ENCODE measurements around the gene PHF24. TPM values are rescaled to one million over a fixed set of nuclear protein-coding genes. Genes with fewer than 3 reads are reported as not detected.

PHF24 gene
- total and polyA plus RNA-seq, 2 of the 13 experiments (the other 11 are each of a cell fraction or from before 2014, with no cell fraction given), result 0.05 TPM; not detected in 1

DNA sequence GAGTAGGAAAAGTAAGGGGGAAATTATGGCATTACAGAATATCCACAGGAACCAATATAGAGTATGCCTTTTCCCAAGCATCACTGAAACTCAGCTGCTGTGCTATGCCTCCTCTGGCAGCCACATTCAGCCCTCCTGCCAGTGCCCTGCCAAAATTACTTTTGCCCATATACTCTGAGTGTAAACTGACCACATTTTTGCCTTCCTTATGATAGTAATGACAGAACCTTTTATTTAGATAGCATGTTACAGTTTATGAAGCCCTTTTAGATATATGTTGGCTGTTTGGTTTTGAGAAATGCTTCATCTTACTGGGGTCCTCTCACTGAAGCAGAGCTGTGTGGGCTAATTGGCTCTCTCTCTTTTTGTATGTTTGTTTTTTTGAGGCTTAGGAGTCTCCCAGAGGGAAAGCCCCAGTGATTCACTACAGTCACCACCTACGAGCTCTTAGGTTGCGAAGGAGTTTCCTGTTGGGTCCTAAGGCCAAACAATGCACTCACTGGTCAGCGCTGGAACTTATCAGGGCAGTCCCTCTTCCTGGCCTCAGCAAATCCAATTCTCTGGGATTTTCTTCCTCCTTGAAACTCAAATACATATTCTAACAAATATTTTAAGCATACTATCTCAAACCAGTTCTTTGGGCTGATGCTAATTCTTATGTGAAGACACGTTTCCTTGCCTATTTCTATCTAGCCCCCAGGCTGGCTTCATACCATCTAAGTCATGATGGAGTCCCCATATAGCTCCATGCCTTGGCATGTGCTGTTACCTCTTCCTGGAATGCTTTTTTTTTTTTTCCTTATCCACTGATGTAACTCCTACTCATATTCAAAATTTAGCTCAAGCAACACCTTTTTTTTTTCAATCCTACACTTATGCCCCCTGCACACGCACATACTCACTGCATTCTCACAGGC lies 3.7 kb downstream of the PHF24 start:
- no peak overlapping the region for H3K4me2 ChIP-seq (ENCODE audit: low read depth, low read length)
- DNase-seq (ENCODE audit: low spot score) (no peak), FAIRE-seq (no peak), ATAC-seq (no peak)
- intact Hi-C loops (cut with micrococcal nuclease; ENCODE audit: unreplicated experiment), result no loop called here
- peaks cover 3 to 31% of the 10 kb centered on the region in 2 experiments for H3K27me3 ChIP-seq (ENCODE audit: control insufficient read depth in 1 of 2, insufficient read depth in 2 of 2, low read length in 2 of 2)
- no peaks in the 10 kb centered on the region; the same call in 1 of the 2 replicates for H3K4me1 ChIP-seq (ENCODE audit: insufficient read depth, low read length)
- BruUV-seq (replicated peaks), result no TSS peak
- H3K79me2 ChIP-seq (ENCODE audit: insufficient read depth, low read length), result no peaks in the 10 kb centered on the region
- H4K20me1 ChIP-seq (ENCODE audit: insufficient read depth, low read length), result no peaks in the 10 kb centered on the region
- CTCF ChIA-PET (ENCODE audit: low intra/inter-chr PET ratio, low total read pairs), result no interaction called here
- H3K4me3 ChIP-seq (replicated peaks in 1 of 3; ENCODE audit: insufficient read depth in 1 of 3, low read depth in 2 of 3, low read length in 3 of 3), result no peak overlapping the region
- no peaks in the 10 kb centered on the region for H3K36me3 ChIP-seq (replicated peaks in 1 of 2; ENCODE audit: control insufficient read depth in 1 of 2, insufficient read depth in 2 of 2, low read length in 2 of 2)
- in situ Hi-C loops (cut with HindIII; ENCODE audit: extremely low pct_ligation_motif_present, low pct_unique_long_range_greater_than_20kb), result no loop called here
- POLR2A ChIA-PET, result no interaction called here
- H3K27ac ChIP-seq (ENCODE audit: extremely low read length, insufficient read depth, low read length), result no peak overlapping the region
- H2AFZ ChIP-seq (ENCODE audit: low read length), result no peak overlapping the region
- no peaks in the 10 kb centered on the region for H3K9me3 ChIP-seq (ENCODE audit: low read length)
- WGBS (ENCODE audit: low lambda C conversion rate), result 12% methylated on average over 5 of the region's 5 CpGs
- TF ChIP-seq ZNF720 (CRISPR knock-in tag; IDR thresholded peaks at IDR 0.05) (no peak), MIER3 (CRISPR knock-in tag; IDR thresholded peaks at IDR 0.05; ENCODE audit: borderline replicate concordance) (no peak), MXI1 (IDR thresholded peaks at IDR 0.05; ENCODE audit: borderline replicate concordance, low read depth, low read length) (no peak)
- TF ChIP-seq, protein P1, sequence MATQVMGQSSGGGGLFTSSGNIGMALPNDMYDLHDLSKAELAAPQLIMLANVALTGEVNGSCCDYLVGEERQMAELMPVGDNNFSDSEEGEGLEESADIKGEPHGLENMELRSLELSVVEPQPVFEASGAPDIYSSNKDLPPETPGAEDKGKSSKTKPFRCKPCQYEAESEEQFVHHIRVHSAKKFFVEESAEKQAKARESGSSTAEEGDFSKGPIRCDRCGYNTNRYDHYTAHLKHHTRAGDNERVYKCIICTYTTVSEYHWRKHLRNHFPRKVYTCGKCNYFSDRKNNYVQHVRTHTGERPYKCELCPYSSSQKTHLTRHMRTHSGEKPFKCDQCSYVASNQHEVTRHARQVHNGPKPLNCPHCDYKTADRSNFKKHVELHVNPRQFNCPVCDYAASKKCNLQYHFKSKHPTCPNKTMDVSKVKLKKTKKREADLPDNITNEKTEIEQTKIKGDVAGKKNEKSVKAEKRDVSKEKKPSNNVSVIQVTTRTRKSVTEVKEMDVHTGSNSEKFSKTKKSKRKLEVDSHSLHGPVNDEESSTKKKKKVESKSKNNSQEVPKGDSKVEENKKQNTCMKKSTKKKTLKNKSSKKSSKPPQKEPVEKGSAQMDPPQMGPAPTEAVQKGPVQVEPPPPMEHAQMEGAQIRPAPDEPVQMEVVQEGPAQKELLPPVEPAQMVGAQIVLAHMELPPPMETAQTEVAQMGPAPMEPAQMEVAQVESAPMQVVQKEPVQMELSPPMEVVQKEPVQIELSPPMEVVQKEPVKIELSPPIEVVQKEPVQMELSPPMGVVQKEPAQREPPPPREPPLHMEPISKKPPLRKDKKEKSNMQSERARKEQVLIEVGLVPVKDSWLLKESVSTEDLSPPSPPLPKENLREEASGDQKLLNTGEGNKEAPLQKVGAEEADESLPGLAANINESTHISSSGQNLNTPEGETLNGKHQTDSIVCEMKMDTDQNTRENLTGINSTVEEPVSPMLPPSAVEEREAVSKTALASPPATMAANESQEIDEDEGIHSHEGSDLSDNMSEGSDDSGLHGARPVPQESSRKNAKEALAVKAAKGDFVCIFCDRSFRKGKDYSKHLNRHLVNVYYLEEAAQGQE (IDR thresholded peaks at IDR 0.05; ENCODE audit: borderline replicate concordance in 1 of 2, low read depth in 1 of 2, low read length in 2 of 2), result no peak
- TF ChIP-seq, protein P2, sequence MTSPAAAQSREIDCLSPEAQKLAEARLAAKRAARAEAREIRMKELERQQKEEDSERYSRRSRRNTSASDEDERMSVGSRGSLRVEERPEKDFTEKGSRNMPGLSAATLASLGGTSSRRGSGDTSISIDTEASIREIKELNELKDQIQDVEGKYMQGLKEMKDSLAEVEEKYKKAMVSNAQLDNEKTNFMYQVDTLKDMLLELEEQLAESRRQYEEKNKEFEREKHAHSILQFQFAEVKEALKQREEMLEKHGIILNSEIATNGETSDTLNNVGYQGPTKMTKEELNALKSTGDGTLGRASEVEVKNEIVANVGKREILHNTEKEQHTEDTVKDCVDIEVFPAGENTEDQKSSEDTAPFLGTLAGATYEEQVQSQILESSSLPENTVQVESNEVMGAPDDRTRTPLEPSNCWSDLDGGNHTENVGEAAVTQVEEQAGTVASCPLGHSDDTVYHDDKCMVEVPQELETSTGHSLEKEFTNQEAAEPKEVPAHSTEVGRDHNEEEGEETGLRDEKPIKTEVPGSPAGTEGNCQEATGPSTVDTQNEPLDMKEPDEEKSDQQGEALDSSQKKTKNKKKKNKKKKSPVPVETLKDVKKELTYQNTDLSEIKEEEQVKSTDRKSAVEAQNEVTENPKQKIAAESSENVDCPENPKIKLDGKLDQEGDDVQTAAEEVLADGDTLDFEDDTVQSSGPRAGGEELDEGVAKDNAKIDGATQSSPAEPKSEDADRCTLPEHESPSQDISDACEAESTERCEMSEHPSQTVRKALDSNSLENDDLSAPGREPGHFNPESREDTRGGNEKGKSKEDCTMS (CRISPR knock-in tag; conservative IDR thresholded peaks at IDR 0.05), result no peak
- TF ChIP-seq, protein P3, sequence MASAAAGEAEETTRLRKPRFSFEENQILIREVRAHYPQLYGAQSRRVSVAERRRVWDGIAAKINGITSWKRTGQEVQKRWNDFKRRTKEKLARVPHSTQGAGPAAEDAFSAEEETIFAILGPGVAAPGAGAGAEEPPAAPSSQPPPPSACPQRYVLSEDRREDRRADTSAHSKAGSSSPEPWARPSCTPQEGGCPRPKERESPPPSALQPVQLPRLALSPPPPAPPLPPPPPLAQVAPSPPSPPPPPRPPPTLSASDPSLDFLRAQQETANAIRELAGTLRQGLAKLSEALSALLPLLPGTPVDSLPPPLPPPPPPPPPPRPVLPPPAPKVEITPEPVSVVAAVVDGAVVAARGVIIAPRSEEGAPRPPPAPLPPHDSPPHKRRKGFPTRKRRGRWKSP (CRISPR knock-in tag; IDR thresholded peaks at IDR 0.05), result no peak
- H3K9ac ChIP-seq (ENCODE audit: insufficient read depth, low read depth, low read length), result no peak overlapping the region
